Smooth muscle cell (in vitro differentiated cells): ENCODE measurements around the gene CYP27B1. TPM values are rescaled to one million over a fixed set of nuclear protein-coding genes. Genes with fewer than 3 reads are reported as not detected.

ENCODE experiments used
- DNase-seq: peaks from one replicate; lab custom pipeline; 2025; ENCODE audit not compliant: unreplicated experiment; lab: John Stamatoyannopoulos, UW
- H2AFZ ChIP-seq: fragments of 200-600 bp; sonication (generic); 2 replicates; pipeline ENCODE4 v1.6.0; 2016; ENCODE audit warnings: antibody characterized with exemption, low read depth, mild to moderate bottlenecking
- H3F3A ChIP-seq: fragments of 200-600 bp; sonication (generic); 2 replicates; pipeline ENCODE4 v1.6.0; 2017; ENCODE audit warnings: antibody characterized with exemption, low read depth
- H3K27ac ChIP-seq: fragments of 200-600 bp; sonication (generic); 2 replicates; pipeline ENCODE4 v1.5.1; 2016; ENCODE audit warnings: low read depth, mild to moderate bottlenecking
- H3K27me3 ChIP-seq: fragments of 200-600 bp; sonication (generic); 2 replicates; pipeline ENCODE4 v1.6.1; 2016; ENCODE audit warnings: low read depth, mild to moderate bottlenecking
- H3K36me3 ChIP-seq: fragments of 200-600 bp; sonication (generic); 2 replicates; pipeline ENCODE4 v1.5.1; 2016; ENCODE audit warnings: low read depth
- H3K4me1 ChIP-seq: fragments of 200-600 bp; sonication (generic); 2 replicates; pipeline ENCODE4 v1.5.1; 2016; ENCODE audit warnings: low read depth
- H3K4me2 ChIP-seq: fragments of 200-600 bp; sonication (generic); 2 replicates; pipeline ENCODE4 v1.6.0; 2016; ENCODE audit warnings: mild to moderate bottlenecking
- H3K4me3 ChIP-seq: fragments of 200-600 bp; sonication (generic); 2 replicates; pipeline ENCODE4 v1.5.1; 2016; ENCODE audit warnings: mild to moderate bottlenecking
- H3K79me2 ChIP-seq: fragments of 200-600 bp; sonication (generic); 2 replicates; pipeline ENCODE4 v1.6.0; 2016; ENCODE audit warnings: low read depth, mild to moderate bottlenecking
- H3K9ac ChIP-seq: fragments of 200-600 bp; sonication (generic); 2 replicates; pipeline ENCODE4 v1.6.0; 2016; ENCODE audit warnings: low read depth
- H3K9me3 ChIP-seq: fragments of 200-600 bp; sonication (generic); replicated peaks from 2 replicates; pipeline ENCODE4 v1.5.1; 2016; ENCODE audit warnings: low read depth
- H4K20me1 ChIP-seq: fragments of 200-600 bp; sonication (generic); 2 replicates; pipeline ENCODE4 v1.6.0; 2016; ENCODE audit warnings: low read depth
- CTCF ChIP-seq: fragments of 200-600 bp; sonication (generic); IDR thresholded peaks from 2 replicates; pipeline ENCODE4 v1.5.1; 2017; ENCODE audit warnings: borderline replicate concordance, mild to moderate bottlenecking, antibody characterized with exemption; ENCODE audit not compliant: insufficient read depth, poor library complexity, severe bottlenecking
- whole genome bisulfite sequencing: methylation state at CpG from one replicate; pipeline ENCODE4 v1.1.7; 2016; ENCODE audit warnings: low lambda C conversion rate; 5-methylcytosine and 5-hydroxymethylcytosine counted together
- polyA plus RNA-seq: library from polyadenylated mRNA; unstranded; fragments of >200 nt; fragmentation: Nextera tagmentation; extraction: Ambion mirVana; gene quantifications from 2 replicates; pipeline ENCODE4 v1.2.1, GENCODE V29; 2016
- total RNA-seq: library from RNA; depleted of rRNA; stranded (reverse); fragments of >200 nt; gene quantifications from 2 replicates; pipeline ENCODE4 v1.2.3, GENCODE V29; 2014

CYP27B1 gene
- total and polyA plus RNA-seq, 2 experiments from 2014 or later: 0.81 to 1.7 TPM

- Histone ChIP-seq H3K79me2 (no peaks in the 10 kb centered on the region), H3K4me3 (no peak overlapping the region), H3F3A (no peaks in the 10 kb centered on the region), H3K36me3 (no peaks in the 10 kb centered on the region), H3K9me3 (no peaks in the 10 kb centered on the region), H3K27ac (no peak overlapping the region), H3K27me3 (peaks cover 99% of the 10 kb centered on the region), H3K4me2 (no peak overlapping the region), H4K20me1 (no peaks in the 10 kb centered on the region), H2AFZ (no peak overlapping the region), H3K9ac (no peak overlapping the region), H3K4me1 (peaks cover 7% of the 10 kb centered on the region)
- WGBS: 78% methylated on average over 19 of the region's 19 CpGs
- no peak for TF ChIP-seq CTCF
- no peak for DNase-seq
These were observed 35.3 kb downstream of the CYP27B1 start for GRCh38 chr12:57731411-57732080.

- no peak overlapping the region for H3K9ac ChIP-seq
- no peak overlapping the region for H3K4me3 ChIP-seq
- 81% methylated on average over 13 of the region's 13 CpGs for WGBS
- peaks cover 98% of the 10 kb centered on the region for H3K27me3 ChIP-seq
- no peak for TF ChIP-seq CTCF
- no peaks in the 10 kb centered on the region for H3K79me2 ChIP-seq
- no peaks in the 10 kb centered on the region for H3F3A ChIP-seq
- no peaks in the 10 kb centered on the region for H3K36me3 ChIP-seq
- H3K9me3 ChIP-seq: no peaks in the 10 kb centered on the region
- H3K4me1 ChIP-seq: peaks cover 4% of the 10 kb centered on the region
- H2AFZ ChIP-seq: no peak overlapping the region
- no peak for DNase-seq
- H3K27ac ChIP-seq: no peak overlapping the region
- H4K20me1 ChIP-seq: no peaks in the 10 kb centered on the region
- no peak overlapping the region for H3K4me2 ChIP-seq
These were observed 36.4 kb downstream of the CYP27B1 start for GRCh38 chr12:57730336-57731067.

GRCh38 chr12:57729321-57729844 lies 37.5 kb downstream of the CYP27B1 start:
- H3K4me2 ChIP-seq: no peak overlapping the region
- H3K27me3 ChIP-seq: peaks cover 96% of the 10 kb centered on the region
- 76% methylated on average over 5 of the region's 5 CpGs for WGBS

More at GRCh38 chr12:57729321-57729844, 37.5 kb downstream of the CYP27B1 start:
- TF ChIP-seq CTCF: no peak
- no peaks in the 10 kb centered on the region for H3F3A ChIP-seq
- H3K9me3 ChIP-seq: no peaks in the 10 kb centered on the region
- no peak overlapping the region for H3K27ac ChIP-seq
- H3K79me2 ChIP-seq: no peaks in the 10 kb centered on the region
- H4K20me1 ChIP-seq: no peaks in the 10 kb centered on the region
- DNase-seq: no peak
- no peaks in the 10 kb centered on the region for H3K36me3 ChIP-seq
- no peak overlapping the region for H3K4me3 ChIP-seq
- peaks cover 3% of the 10 kb centered on the region for H3K4me1 ChIP-seq
- no peak overlapping the region for H2AFZ ChIP-seq
- H3K9ac ChIP-seq: no peak overlapping the region
